ENCODE measurements around the gene VN1R4.
"Not testable (repeated sequence)": the region's sequence is repeated elsewhere in the genome, so short reads cannot be mapped to it uniquely, and the experiment has no call there.

VN1R4 gene

DNA sequence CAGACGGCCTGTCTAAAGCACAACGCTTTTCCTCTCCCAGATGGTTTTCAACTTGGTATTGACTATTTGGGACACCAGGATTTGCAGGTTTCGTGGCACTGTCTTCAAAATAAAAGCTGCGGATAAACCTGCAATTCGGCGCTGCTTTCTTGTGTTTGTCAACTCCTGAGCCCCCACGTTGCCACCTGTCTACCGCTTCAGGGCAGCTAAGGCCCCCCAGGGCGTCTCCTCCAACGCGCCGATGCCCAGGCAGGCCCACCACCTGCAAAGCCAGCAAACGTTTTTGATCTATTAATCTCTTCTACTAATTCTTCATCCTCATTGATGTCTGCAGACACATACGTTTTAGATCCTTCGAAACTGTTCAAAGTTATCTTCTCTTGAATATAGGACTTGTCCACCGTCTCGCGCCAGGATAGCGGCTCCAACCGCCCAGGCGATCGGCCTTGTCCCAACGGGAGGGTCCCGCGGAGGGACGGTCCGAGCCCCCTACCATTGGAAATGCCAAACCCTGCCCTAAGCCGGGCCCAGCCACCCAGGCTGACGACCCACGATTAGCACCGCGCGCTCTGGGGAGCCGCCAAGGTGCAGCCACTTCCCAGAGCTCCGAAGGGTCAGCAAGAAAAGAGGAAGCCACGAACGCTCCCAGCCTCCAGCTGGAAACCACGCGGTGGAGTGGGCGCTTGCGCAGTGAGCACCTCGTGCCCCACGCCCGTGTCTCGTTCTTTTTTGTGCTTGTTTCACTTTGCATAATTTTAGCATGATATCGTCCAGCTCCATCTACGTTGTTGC lies 23.4 kb upstream of the VN1R4 start:
- Histone ChIP-seq H3K4me3 (replicated peaks; ENCODE audit: low read depth, low read length) (no peak overlapping the region), H3K27me3 (replicated peaks; ENCODE audit: control insufficient read depth, insufficient read depth, low read length) (no peaks in the 10 kb centered on the region), H3K36me3 (ENCODE audit: control insufficient read depth, insufficient read depth, low read length) (no peaks in the 10 kb centered on the region)
- no peak for DNase-seq (ENCODE audit: extremely low read depth, insufficient read length)
- TF ChIP-seq, protein P1, sequence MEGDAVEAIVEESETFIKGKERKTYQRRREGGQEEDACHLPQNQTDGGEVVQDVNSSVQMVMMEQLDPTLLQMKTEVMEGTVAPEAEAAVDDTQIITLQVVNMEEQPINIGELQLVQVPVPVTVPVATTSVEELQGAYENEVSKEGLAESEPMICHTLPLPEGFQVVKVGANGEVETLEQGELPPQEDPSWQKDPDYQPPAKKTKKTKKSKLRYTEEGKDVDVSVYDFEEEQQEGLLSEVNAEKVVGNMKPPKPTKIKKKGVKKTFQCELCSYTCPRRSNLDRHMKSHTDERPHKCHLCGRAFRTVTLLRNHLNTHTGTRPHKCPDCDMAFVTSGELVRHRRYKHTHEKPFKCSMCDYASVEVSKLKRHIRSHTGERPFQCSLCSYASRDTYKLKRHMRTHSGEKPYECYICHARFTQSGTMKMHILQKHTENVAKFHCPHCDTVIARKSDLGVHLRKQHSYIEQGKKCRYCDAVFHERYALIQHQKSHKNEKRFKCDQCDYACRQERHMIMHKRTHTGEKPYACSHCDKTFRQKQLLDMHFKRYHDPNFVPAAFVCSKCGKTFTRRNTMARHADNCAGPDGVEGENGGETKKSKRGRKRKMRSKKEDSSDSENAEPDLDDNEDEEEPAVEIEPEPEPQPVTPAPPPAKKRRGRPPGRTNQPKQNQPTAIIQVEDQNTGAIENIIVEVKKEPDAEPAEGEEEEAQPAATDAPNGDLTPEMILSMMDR (IDR thresholded peaks at IDR 0.05; ENCODE audit: insufficient read depth, low read length, poor library complexity, severe bottlenecking): no peak

DNA sequence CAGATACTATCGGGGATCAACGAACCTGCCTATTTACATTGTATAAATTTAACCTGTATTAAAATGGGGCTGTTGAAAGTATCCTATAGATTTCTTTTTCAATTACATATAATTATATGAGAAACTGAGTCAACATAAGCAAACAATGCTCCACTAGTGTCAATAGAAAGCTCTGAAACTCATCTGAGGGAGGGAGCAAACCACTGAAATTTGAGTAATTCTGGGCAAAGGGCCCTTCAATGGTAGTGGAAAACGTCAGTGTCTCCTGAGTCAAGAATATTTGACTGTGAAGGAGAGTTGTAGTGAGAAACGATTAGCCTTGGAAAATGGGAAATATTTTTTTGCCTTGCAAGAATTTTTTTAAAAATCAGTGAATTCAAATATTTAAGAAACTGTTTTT lies 17.6 kb upstream of the VN1R4 start:
- Histone ChIP-seq H3K27me3 (replicated peaks; ENCODE audit: control insufficient read depth, insufficient read depth, low read length) (no peaks in the 10 kb centered on the region), H3K36me3 (ENCODE audit: control insufficient read depth, insufficient read depth, low read length) (no peaks in the 10 kb centered on the region), H3K4me3 (replicated peaks; ENCODE audit: low read depth, low read length) (no peak overlapping the region)
- DNase-seq (ENCODE audit: extremely low read depth, insufficient read length): no peak
- TF ChIP-seq, protein P1 (IDR thresholded peaks at IDR 0.05; ENCODE audit: insufficient read depth, low read length, poor library complexity, severe bottlenecking): no peak

DNA sequence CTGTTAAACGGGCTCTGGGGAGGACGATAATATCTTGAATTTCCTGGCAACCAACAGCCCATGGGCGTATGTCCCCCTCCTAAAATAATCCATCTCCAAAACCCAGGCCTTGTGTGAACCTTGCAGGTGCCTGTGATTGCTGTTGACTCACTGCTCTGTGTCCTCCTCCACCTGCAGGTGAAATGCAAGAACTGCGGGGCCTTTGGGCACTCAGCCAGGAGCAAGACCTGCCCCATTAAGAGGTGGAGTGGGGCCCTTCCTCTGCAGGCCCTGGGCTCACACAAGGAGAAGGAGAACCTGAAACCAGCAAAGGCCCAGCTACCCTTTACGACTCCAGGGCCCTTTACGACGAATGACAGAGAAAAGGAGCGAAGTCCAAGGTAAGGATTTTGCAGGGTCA lies 14.4 kb upstream of the VN1R4 start:
- not testable (repeated sequence) for DNase-seq (ENCODE audit: extremely low read depth, insufficient read length); H3K36me3 ChIP-seq (ENCODE audit: control insufficient read depth, insufficient read depth, low read length); H3K27me3 ChIP-seq (replicated peaks; ENCODE audit: control insufficient read depth, insufficient read depth, low read length); H3K4me3 ChIP-seq (replicated peaks; ENCODE audit: low read depth, low read length)

DNA sequence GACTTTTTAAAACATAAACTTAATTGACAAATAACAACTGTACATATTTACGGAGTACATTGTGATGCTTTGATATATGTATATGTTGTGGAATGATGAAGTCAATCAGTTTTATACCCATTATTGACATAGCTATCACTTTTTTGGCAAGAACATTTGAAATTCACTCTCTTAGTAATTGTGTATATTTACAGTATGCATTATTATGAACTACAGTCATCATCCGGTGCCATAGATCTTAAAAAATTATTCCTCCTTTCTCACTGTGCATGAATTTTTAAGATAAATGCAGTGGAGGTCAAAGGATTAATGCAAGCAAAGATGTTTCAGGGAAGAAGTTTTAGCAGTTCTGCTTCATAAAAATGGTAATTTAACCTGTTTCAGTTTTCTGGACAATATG lies 8.0 kb upstream of the VN1R4 start:
- DNase-seq (ENCODE audit: extremely low read depth, insufficient read length): no peak
- TF ChIP-seq, protein P1 (IDR thresholded peaks at IDR 0.05; ENCODE audit: insufficient read depth, low read length, poor library complexity, severe bottlenecking): no peak
- no peaks in the 10 kb centered on the region for H3K27me3 ChIP-seq (replicated peaks; ENCODE audit: control insufficient read depth, insufficient read depth, low read length)
- no peaks in the 10 kb centered on the region for H3K36me3 ChIP-seq (ENCODE audit: control insufficient read depth, insufficient read depth, low read length)
- no peak overlapping the region for H3K4me3 ChIP-seq (replicated peaks; ENCODE audit: low read depth, low read length)

DNA sequence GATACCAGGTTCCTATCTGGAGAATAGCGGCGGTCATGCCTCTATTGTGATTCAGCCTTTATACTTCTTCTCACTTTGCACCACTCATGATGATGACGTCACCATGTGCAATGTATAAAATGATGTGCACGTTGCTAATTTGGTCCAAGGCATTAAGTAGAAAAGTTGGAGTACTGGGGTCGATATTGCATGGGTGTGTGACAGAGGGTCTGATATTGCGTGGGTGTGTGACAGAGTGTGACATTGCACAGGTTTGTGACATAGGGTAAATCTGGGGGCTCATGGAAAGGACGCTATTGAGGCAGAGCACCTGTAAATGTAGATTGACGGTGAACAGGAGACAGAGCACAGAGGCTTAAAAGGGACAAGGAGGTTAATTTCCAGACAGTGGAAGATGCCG lies 4.5 kb upstream of the VN1R4 start:
- DNase-seq (ENCODE audit: extremely low read depth, insufficient read length): no peak
- H3K36me3 ChIP-seq (ENCODE audit: control insufficient read depth, insufficient read depth, low read length): no peaks in the 10 kb centered on the region
- H3K27me3 ChIP-seq (replicated peaks; ENCODE audit: control insufficient read depth, insufficient read depth, low read length): no peaks in the 10 kb centered on the region
- no peak overlapping the region for H3K4me3 ChIP-seq (replicated peaks; ENCODE audit: low read depth, low read length)
- TF ChIP-seq, protein P1 (IDR thresholded peaks at IDR 0.05; ENCODE audit: insufficient read depth, low read length, poor library complexity, severe bottlenecking): no peak

DNA sequence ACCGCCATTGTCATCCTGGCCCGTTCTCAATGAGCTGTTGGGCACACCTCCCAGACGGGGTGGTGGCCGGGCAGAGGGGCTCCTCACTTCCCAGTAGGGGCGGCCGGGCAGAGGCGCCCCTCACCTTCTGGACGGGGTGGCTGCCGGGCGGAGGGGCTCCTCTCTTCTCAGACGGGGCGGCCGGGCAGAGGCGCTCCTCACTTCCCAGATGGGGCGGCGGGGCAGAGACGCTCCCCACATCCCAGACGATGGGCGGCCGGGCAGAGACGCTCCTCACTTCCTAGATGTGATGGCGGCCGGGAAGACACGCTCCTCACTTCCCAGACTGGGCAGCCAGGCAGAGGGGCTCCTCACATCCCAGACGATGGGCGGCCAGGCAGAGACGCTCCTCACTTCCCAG lies 2.3 kb upstream of the VN1R4 start:
- H3K4me3 ChIP-seq (replicated peaks; ENCODE audit: low read depth, low read length): not testable (repeated sequence)

DNA sequence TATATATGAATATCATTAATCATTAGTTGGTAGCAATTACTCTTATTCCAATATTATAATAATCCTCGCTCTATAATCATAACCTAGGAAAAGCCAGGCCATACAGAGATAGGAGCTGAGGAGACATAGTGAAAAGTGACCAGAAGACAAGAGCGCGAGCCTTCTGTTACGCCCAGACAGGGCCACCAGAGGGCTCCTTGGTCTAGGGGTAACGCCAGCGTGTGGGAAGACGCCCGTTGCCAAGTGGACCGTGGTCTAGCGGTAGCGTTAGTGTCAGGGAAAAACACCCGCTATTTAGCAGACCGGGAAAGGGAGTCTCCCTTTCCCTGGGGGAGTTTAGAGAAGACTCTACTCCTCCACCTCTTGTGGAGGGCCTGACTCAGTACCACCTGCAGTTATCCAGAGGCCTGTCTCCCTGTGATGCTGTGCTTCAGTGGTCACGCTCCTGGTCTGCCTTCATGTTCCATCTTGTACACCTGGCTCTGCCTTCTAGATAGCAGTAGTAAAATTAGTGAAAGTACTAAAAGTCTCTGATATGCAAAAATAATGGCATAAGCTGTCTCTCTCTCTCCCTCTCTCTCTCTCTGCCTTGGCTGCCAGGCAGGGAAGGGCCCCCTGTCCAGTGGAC lies 9.7 kb downstream of the VN1R4 start, which contains the start of gene VN1R2:
VN1R2 (plus strand) TSS at position 578 of the 628 bp plus-strand sequence. CDS start 84 bp downstream, outside the sequence.
- H3K4me3 ChIP-seq (replicated peaks; ENCODE audit: low read depth, low read length); DNase-seq (ENCODE audit: extremely low read depth, insufficient read length); H3K36me3 ChIP-seq (ENCODE audit: control insufficient read depth, insufficient read depth, low read length); H3K27me3 ChIP-seq (replicated peaks; ENCODE audit: control insufficient read depth, insufficient read depth, low read length): not testable (repeated sequence)

More for the DNA sequence above, 2.3 kb upstream of the VN1R4 start:
- not testable (repeated sequence) for H3K36me3 ChIP-seq (ENCODE audit: control insufficient read depth, insufficient read depth, low read length); H3K27me3 ChIP-seq (replicated peaks; ENCODE audit: control insufficient read depth, insufficient read depth, low read length); DNase-seq (ENCODE audit: extremely low read depth, insufficient read length)
